WERI-Rb-1 (cell line): ENCODE data around the gene RIN1.

Source experiments
- DNase-seq: peaks from one replicate; pipeline ENCODE4 v3.0.0-alpha.2; 2020
- H3K27ac ChIP-seq: fragments of 250-450 bp; sonication (Bioruptor Pico); 2 replicates; pipeline ENCODE4 v1.5.1; 2020; ENCODE audit warnings: mild to moderate bottlenecking, moderate library complexity
- H3K27me3 ChIP-seq: fragments of 250-450 bp; sonication (Bioruptor Pico); 2 replicates; pipeline ENCODE4 v1.5.1; 2021; ENCODE audit warnings: mild to moderate bottlenecking, low read depth, moderate library complexity; ENCODE audit not compliant: insufficient read depth, severe bottlenecking
- H3K36me3 ChIP-seq: fragments of 250-450 bp; sonication (Bioruptor Pico); 2 replicates; pipeline ENCODE4 v1.5.1; 2020; ENCODE audit warnings: mild to moderate bottlenecking, moderate library complexity
- H3K4me3 ChIP-seq: 2 replicates; pipeline ENCODE4 v1.5.1; 2011; ENCODE audit warnings: low read depth, mild to moderate bottlenecking, control low read depth, low read length
- H3K9me3 ChIP-seq: fragments of 250-450 bp; sonication (Bioruptor Pico); 2 replicates; pipeline ENCODE4 v1.5.1; 2021; ENCODE audit warnings: mild to moderate bottlenecking, moderate library complexity; ENCODE audit not compliant: severe bottlenecking
- TF ChIP-seq, protein P1 (sequence below): IDR thresholded peaks from 2 replicates; pipeline ENCODE4 v1.5.1; 2011; ENCODE audit warnings: low read depth, mild to moderate bottlenecking, control low read depth, inconsistent platforms, low read length

The RIN1 gene

DNA sequence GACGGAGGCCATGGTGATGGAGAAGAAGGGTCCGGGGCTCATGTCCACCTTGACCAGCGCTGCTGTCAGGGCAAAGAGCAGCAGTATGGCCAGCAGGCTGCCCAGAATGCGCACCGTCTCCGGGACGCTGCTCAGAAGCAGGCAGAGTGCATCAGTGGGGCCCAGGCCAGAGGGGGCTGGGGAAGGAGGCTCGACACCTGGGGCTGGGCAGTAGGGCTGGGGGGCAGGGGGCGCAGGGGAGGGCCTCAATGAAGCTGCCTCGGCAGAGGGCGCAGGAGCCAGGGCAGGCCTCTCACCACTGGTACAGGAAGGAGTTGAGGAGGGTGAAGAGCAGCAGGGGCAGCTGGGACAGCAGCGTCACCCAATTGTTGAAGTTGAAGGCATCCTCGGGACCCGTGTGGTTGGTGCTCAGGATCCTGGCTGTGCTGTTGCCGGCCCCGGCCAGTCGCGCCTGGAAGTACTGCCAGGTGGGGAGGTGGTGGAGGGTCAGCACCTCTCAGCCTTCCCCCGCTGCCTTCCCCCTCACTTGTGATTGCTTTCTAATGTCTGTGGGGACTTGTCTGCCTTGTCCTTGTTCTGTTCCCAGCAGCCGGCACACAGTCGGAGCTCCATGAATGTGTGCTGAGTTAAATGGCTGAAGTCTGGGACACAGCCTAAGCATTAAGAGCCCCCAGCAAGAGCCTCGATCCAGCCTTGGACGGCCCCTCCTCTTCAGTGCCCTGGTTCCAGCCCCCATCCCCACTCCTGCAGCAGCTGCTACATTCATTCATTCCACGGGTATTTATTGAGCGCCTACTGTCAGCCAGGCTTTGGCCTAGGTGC lies 33.0 kb upstream of the RIN1 start:
- Histone ChIP-seq H3K27me3 (no peaks in the 10 kb centered on the region), H3K4me3 (no peak overlapping the region), H3K9me3 (no peaks in the 10 kb centered on the region), H3K36me3 (peaks cover 48% of the 10 kb centered on the region), H3K27ac (no peak overlapping the region)
- TF ChIP-seq, protein P1, sequence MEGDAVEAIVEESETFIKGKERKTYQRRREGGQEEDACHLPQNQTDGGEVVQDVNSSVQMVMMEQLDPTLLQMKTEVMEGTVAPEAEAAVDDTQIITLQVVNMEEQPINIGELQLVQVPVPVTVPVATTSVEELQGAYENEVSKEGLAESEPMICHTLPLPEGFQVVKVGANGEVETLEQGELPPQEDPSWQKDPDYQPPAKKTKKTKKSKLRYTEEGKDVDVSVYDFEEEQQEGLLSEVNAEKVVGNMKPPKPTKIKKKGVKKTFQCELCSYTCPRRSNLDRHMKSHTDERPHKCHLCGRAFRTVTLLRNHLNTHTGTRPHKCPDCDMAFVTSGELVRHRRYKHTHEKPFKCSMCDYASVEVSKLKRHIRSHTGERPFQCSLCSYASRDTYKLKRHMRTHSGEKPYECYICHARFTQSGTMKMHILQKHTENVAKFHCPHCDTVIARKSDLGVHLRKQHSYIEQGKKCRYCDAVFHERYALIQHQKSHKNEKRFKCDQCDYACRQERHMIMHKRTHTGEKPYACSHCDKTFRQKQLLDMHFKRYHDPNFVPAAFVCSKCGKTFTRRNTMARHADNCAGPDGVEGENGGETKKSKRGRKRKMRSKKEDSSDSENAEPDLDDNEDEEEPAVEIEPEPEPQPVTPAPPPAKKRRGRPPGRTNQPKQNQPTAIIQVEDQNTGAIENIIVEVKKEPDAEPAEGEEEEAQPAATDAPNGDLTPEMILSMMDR = no peak
- no peak for DNase-seq

DNA sequence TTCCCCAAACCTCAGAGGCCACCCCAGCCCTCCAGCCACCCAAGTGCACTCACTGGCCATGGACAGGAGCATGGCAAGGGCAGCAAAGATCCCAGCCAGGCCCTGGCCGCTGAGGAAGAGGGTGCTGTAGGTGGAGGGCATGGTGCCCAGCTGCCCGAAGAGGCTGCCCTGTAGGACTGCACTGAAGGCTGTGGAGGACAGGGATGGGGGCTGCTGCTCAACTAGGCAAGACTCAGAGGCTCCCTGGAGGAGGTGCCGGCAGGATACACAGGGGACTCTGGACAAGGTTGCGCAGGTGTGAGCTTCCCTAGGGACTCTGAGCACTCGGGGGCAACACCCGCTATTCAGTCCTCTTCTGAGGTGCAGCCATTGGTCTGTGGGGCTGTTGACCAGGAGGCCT lies 32.2 kb upstream of the RIN1 start:
- no peaks in the 10 kb centered on the region for H3K27me3 ChIP-seq
- DNase-seq = no peak
- H3K4me3 ChIP-seq = no peak overlapping the region
- H3K9me3 ChIP-seq = no peaks in the 10 kb centered on the region
- H3K27ac ChIP-seq = no peak overlapping the region
- TF ChIP-seq, protein P1 = no peak
- peaks cover 51% of the 10 kb centered on the region for H3K36me3 ChIP-seq

DNA sequence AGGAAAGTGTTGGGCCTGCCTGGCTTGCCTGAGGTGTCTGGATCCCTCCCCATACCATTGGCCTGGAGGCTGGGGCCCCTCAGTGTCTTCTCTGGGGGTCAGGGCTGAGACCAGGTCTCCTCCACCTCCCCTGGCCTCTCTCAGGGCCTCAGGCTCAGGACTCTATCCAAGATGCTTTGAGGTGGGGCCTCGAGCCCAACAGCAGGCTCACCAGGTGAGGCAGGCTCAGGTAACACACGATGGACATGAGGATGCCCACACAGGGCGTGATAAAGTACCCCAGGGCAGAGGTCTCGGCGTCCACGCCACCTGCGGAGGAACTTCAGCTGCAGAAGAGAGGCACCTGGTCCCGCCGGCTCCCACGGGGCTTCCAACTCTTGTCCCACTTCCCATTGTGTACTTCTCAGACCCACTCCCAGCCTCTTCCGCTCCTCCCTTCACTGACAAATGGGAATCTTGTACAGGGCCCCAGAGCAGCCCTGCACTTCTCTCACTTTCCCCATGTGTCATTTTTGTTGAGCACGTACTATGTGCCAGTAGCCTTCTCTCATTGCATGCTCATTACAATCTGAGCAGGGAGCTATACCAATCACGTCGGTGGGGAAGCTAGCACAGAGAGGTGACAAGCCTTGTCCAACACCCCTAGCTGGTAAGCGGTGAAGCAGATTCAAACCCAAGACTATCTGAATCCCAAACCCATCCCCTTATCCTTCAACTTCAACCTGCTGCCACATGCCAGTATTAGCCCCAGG lies 31.5 kb upstream of the RIN1 start:
- TF ChIP-seq, protein P1 = no peak
- no peak for DNase-seq
- Histone ChIP-seq H3K27ac (no peak overlapping the region), H3K36me3 (peaks cover 59% of the 10 kb centered on the region), H3K27me3 (no peaks in the 10 kb centered on the region), H3K9me3 (no peaks in the 10 kb centered on the region), H3K4me3 (no peak overlapping the region)

DNA sequence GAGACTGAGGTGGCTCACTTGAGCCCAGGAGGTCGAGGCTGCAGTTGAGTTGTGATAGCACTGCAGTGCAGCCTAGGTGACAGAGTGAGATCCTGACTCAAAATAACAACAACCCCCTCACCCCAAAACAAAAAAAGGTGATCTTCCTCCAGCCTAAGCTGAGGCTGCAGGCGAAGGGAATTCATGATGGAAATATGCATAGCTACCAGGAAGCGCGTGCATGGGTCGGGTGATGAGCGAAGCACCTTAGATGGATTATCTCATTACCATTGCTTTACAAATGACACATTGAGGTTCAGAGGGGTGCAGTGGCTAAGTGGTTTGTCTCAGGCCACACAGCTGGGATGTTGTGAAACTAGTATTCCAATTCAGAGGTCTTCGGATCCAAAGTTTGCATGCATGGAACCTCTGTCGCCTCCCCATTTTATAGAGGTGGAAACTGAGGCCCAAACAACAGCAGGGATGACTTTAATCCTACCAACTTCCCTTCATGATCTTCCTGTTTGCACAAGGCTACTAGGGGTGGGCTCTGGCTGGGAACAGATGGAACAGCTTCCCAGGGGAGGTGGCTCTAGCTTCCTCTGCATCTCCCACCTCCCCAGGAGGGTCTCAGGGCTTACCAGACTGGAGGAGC lies 30.7 kb upstream of the RIN1 start:
- Histone ChIP-seq H3K27ac (no peak overlapping the region), H3K4me3 (no peak overlapping the region), H3K9me3 (no peaks in the 10 kb centered on the region), H3K36me3 (peaks cover 67% of the 10 kb centered on the region), H3K27me3 (no peaks in the 10 kb centered on the region)
- no peak for DNase-seq
- TF ChIP-seq, protein P1 = no peak

DNA sequence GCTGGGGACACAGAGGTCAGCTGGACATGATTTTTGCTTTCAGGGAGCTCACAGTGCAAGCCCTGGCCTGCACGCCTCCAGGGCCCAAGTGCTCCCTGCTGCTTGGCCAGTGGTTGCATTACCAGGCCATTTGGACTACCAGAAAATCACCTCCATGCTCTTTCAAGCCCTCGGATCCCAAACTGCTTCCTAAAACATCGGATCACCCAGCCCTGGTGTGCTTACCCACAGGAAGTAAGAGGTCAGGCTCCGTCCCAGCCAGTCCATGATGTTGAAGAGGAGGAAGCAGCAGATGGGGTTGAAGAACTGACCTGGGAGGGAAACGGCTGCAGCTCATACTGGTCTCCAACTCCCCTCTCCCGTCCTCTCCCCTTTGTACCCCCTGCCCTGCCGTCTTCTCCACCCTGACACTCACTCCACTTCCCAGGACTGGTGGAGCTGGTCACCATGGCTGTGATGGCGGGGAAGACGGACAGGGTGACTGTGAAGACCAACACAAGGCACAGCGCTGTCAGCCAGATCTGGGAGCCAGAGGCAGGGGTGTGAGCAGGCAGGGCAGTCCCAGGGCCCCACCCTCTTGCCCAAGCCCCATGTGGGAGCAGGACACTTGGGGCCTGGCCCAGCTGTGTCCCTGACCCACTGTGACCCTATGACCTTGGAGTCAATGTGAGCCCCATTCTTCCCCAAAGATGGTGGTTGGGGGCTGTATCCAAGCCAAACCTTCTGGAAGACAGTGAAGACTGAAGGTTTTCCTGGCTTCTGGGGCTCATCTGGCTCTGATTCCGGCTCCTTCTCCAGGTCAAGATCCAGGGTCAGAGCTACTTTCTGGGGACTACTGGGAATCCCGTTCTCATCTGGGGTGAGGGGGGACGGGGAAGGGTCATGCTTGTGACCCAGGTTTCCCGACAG lies 29.7 kb upstream of the RIN1 start:
- peak overlapping the region; percentile 45 for H3K27ac ChIP-seq

More for the DNA sequence above, 29.7 kb upstream of the RIN1 start:
- no peaks in the 10 kb centered on the region for H3K27me3 ChIP-seq
- H3K36me3 ChIP-seq = peaks cover 75% of the 10 kb centered on the region
- no peak overlapping the region for H3K4me3 ChIP-seq
- DNase-seq = no peak
- TF ChIP-seq, protein P1 = no peak
- no peaks in the 10 kb centered on the region for H3K9me3 ChIP-seq
